ENCODE measurements around the gene NUP54.

Gene NUP54, protein sequence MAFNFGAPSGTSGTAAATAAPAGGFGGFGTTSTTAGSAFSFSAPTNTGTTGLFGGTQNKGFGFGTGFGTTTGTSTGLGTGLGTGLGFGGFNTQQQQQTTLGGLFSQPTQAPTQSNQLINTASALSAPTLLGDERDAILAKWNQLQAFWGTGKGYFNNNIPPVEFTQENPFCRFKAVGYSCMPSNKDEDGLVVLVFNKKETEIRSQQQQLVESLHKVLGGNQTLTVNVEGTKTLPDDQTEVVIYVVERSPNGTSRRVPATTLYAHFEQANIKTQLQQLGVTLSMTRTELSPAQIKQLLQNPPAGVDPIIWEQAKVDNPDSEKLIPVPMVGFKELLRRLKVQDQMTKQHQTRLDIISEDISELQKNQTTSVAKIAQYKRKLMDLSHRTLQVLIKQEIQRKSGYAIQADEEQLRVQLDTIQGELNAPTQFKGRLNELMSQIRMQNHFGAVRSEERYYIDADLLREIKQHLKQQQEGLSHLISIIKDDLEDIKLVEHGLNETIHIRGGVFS
- 59.9 to 87.2 reads per million in 2 experiments for total RNA-seq

DNA sequence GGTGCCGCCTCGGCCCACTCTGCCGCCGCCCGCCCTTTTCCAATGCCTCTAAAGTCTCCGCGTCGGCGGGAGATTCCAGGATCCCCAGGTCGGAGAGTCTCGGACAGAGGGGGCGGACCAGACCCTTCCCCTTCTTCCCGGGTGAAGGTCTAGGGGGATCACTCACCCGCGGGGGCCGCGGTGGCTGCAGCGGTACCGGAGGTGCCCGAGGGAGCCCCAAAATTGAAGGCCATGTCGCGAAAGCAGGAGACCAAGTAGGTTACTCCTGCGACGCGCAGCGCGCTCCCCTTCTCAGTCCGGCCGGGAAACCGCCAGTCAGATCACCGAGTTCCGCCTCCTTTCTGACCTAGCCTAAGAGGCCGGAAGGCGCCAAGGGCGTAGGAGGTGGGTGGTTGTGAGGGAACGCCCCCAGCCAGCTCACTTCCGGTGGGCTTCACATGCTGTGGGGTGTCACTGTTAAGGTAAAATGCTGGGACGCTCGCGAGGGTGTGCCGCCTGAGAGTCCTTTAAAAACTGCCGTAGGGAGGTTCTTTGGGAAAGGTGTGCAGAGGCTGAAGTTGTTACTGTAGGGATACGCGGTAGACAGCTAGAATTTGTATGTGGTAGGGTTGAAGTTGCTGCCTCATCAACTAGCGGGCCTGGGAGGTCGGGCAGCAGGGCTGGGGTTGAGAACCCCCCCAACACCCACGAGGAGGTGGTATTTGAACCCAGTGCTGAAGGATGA is at the start of gene NUP54:
TSS of gene NUP54 (minus strand) at position 256 of the 724 bp plus-strand sequence. CDS start at position 233, 23 bp downstream.
- peak; percentile 90 for DNase-seq (ENCODE audit: low read depth)

DNA sequence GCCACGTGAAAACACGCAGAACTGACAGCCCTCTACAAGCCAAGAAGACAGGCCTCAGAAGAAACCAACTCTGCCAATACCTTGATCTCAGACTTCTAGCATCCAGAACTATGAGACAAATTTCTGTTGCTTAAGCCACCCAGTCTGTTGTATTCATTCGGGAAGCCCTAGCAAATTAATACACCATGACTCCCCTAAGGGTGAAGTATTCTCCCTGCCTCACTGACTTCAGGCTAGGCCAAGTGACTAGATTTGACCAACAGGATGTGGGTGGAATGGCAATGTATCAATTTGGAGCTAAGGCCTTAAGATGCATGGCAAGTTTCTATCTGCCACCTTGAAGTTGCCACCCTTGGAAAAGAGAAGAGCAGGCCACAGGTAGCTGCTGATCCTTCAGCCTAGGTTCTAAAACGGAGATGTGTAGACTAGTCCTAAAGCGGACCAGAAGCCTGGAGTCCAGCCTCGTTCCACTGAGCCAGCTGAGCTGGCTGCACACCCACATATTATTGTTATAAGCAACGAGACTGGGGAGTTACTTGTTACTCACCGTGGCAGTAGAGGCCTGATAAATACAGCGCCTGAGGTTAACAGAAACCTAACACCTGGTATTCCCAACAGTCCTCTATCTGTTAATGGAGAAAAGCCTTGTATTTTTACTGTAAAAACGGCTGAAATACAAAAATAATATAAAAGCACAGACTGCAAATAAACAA is 49.0 kb upstream of the NUP54 start:
- DNase-seq (ENCODE audit: low read depth) = no peak

DNA sequence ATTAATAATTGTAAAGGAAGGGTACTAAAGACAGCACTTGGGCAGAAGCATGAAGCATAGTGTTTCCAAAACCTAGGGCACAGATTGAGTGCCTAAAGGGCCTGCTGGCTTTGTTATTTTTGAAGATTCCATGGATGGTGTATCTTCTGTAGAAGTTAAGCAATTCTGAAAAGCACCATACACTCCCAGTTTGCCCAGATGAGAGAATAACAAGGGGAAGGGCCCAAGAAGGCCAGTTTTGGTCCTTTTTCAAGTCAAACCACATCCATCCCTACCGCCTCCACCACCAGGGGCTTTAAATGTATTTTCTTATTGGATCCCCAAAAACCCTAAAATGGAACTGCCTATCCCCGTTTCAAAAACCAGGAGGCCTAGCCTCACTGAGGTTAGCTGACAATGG is 48.2 kb upstream of the NUP54 start:
- DNase-seq (ENCODE audit: low read depth) = no peak

DNA sequence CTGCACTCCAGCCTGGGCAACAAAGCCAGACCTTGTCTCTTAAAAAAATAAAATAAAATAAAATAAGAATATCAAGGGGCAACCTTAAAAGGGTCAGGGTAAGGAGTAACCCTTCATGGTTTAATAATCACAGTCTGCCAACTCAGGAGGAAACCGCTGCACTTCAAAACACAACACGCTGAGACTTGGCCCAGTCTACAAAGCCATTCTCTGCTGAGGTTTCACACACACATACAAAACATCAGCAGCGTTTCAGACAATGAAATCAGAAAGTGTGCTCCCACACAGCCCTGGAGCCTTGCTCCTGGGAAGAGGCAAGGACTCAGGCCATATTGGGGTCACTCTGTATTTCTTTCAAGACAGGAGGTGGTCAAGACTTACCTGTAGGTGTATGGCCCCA is 47.1 kb upstream of the NUP54 start:
- DNase-seq (ENCODE audit: low read depth) = no peak

DNA sequence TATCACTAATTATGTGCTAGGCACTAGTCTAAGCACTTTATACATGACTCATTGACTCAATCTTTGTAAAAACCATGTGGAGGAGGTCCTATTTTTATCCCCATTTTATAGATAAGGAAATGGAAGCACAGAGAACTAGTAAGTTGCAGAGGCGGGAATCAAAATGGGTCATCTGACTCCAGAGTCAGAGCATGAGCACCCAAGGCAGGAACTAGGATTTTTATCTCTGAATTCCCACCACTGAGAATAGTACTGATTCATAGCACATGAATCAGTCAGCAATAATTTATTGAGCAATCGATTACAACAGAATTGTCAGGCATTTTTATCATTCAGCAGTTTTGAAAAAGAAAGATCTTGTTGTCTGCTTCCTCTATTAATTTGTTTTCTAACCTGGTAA is 46.1 kb upstream of the NUP54 start:
- DNase-seq (ENCODE audit: low read depth) = no peak

DNA sequence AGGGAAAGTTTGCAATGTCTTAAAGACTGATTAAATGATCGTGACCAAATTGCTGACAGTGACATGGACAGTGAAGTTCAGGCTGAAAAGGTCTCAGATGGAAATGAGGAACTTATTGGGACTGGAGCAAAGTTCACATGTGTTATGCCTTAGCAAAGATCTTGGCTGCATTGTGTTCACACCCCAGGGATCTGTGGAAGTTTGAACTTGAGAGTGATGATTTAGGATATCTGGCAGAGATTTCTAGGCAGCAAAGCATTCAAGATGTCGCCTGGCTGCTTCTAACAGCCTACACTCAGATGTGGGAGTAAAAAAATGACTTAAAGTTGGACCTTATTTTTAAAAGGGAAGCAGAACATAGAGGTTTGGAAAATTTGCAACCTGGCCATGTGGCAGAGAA is 44.0 kb upstream of the NUP54 start:
- no peak for DNase-seq (ENCODE audit: low read depth)

DNA sequence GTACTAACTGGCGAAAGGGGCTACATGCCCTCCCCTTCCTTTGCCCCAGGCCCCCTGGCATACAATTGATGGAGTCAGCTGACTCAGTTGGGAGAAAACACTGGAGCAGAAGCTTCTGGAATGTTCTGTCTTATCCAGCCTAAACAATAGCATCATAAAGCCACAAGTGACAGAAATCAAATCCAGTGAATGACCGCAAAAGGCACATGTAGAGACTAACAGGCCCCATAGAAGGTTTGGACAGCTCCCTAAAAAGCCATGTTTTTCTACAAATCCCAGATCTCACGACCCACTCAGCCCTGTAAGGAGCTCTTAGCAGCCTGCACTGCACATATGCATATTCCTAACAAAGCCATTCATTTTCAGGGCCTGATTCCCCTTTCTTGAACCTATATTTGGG is 40.4 kb upstream of the NUP54 start:
- no peak for DNase-seq (ENCODE audit: low read depth)

DNA sequence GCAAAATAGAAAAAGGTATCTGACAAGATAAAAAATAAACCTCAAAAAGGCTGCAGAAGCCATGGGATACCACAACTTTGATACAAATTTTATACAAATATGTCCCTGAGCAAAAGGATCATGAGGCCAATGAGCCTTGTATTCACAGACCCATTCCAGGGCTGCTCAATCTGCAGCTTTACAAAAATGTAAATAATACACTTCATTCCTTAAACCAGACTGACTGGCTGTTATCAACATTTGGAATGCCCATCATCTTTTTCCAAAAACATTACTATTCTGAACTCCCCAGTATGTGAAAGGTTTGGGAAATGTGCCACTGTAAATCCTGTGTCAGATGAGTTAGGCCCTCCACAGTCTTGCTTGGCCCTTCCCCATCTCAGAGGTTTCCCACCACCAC is 40.0 kb upstream of the NUP54 start:
- no peak for DNase-seq (ENCODE audit: low read depth)

DNA sequence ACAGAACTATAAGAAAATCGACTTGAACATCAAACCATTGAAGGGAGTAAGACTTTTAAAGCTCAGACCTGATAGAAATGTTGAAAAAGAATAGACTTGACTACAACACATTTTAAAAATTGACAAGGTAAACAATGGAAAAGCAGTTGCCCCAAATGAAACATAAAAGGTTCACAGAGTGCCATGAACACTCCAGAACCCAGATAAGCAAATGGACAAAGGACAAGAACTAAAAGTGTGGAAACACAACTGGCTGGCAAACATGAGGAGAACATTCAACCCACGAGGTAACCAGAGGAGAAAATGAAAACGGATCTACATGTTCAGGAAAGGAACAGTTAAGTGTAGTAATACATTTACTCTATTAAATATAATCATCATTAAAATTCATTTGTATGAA is 39.0 kb upstream of the NUP54 start:
- DNase-seq (ENCODE audit: low read depth) = no peak

DNA sequence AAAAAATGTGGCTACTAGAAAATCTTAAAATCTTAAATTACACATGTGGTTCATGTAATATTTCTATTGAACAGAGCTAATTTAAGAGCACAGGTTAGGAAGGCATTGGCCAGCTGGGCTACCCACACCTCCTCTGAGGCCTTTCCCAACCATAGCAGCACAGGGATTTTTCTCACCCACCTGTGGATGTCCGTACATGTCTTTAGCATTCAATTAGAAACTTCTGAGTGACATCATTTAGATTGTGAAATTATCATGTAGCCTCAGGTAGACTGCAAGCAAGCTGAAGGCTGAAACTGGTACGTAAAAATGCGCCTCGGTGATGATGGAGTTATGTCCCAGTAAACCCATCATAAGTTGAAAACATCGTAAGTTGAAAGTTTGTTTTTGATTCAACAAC is 34.3 kb upstream of the NUP54 start:
- DNase-seq (ENCODE audit: low read depth) = no peak

DNA sequence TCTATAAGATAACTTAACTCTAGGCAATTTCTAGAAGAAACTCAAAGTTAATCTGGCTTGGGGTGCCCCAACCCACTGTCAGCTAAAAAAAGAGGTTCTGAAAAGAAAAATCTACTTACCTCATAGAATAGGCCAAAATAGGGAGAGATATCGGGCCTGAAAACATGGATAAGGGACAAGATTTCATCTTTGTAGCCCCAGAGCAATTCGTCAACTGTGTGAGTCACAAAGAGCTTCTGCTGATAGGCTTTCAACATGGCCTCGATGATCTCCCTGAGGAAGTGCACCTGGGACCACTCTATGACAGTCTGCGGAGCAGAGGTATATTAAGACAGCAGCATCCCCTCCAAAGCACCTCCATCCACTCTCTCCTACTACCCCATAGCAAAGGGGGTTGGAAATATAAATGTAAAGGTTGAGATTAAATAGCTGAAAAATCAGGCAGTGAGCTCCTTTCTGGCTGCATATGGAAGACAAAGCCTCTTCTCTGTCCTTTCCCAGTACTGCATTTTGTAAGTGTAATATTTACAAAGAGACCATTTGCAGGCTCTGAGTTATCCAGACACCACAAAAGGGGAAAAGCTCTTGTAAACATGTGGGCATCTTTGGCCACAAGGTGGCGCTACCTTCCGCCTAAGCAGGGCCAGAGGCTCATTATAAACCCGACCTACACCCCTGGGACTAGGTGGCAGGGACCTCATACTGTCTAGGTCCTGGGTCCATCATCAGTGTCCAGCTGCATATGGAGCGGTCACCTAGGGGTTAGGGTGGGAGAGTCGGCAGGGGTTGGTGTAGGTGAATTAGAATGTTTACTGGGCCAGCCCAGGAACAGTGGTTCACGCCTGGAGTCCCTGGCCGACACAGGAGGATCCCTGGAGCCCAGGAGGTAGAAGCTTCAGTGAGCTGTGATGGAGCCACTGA is 31.5 kb upstream of the NUP54 start:
- DNase-seq (ENCODE audit: low read depth) = peak; percentile 71

DNA sequence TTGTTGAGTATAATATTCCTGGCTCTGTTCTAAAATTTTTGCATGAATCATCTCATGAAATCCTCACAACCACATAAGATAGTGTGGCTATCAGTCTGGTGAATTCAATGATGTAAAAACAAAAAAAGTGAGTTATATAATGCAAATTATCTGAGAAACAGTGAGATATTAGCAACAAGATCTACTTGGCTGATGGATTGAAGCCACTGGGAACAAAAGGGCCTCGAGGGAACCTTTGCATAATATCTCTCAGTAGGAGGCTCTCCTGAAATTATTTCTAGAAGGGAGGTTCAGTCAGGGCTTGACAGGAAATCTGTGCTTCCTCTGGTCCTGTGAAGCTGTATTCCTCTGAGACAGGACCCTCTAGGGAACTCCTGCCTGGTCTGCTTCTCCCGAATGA is 30.1 kb upstream of the NUP54 start:
- DNase-seq (ENCODE audit: low read depth) = no peak

DNA sequence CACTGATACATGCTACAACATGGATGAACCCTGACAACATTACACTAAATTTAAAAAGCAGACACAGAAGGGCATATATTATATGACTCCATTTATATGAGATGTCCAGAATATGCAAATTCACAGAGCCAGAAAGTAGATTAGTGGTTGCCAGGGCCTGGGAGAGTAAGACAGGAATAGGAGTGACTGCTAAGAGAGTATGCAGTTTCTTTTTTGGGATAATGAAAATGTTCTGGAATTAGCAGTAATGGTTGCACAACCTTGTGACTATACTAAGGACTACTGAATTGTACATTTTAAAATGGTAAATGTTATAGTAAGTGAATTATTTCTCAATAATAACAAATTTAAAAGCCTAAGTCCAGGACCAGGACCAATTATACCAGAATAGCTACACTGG is 29.5 kb upstream of the NUP54 start:
- no peak for DNase-seq (ENCODE audit: low read depth)

DNA sequence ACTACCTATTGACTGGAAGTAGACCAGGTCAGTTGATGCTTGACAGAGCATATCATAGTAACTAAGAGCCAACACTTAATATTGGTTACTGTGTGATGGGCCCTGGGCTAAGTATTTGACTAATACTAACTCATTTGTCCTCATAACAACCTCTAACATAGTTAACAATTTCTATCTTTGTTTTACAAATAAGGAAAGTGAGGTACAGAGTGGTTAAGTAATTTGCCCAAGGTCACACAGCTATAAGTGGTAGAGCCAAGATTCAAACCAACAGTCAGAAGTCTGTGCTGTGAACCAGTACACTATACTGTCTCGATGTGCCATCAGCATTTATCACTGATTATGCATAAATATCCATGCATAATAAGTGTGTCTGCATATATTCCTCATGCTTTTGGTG is 27.1 kb upstream of the NUP54 start:
- DNase-seq (ENCODE audit: low read depth) = no peak

DNA sequence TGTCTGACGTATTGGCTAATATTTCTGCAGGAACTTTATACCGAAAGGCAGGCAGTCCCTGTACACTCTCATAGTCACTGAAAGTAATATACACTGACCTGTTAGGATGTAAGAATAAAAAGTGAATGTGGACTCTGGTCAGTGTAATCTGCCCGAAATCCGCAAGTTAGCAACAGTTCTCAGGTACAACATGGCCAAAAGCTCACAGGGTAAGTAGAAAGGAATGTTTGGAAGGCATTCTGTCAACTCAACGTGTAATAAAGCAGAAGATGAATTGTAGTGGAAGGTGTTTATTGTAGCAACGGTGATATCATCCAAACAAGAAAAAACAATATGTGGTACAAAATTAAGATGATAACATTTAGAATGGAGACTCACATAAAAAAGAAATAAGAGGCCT is 26.0 kb upstream of the NUP54 start:
- DNase-seq (ENCODE audit: low read depth) = no peak

DNA sequence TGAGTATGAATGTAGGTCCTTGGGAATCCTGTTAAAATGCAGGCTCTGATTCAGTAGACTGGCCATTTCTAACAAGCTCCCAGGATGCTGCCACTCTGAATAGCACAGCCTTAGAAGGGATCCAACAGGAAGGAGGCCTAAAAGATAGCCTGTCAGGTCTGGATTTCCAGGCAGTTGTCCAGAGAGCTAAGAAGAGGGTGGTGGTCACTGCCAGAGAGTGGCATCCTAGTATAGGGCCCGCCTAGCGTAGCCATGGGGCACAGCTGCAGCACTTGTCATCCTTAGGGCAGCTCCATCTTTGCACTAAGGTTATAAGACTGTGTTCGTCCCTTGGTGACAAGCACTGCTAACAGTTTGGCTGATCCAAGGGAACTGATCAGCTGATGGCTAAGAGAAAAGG is 20.5 kb upstream of the NUP54 start:
- no peak for DNase-seq (ENCODE audit: low read depth)

DNA sequence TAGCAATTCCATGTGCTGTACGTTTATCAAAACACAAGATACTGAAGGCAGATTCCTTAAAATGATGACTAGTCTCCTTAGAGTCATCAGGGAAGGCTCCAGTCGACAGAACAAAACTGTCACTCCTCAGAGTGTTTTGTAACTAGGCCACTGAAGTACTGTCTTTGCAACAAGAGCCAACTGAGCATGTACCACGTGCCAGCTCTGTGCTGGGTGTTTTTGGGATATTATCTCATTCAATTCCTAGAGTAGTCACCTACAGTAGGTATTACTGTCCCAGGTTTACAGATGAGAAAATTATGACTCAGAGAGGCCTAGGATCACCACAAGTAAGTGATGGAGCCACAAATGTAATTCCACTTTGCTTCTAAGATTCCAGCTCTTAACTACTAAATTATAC is 18.3 kb upstream of the NUP54 start:
- no peak for DNase-seq (ENCODE audit: low read depth)

DNA sequence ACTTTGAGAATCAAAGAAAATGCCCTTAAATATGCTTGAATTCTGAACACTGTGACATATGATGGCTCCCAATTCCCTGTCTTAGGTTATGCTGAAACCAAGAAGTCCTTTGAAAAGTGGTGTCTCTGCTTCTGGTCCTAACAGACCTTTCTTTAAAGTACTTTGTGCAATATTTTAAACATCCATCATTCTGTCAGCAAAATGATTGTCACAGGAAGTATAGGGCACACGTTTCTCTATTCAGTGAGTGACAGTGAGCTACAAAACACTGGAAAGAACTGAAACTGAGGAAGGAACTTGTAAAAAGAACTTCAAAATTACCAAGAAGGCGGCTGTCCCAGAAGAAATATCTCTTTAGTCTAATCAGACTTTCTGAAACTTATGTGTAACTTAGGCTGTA is 12.2 kb upstream of the NUP54 start:
- DNase-seq (ENCODE audit: low read depth) = no peak

DNA sequence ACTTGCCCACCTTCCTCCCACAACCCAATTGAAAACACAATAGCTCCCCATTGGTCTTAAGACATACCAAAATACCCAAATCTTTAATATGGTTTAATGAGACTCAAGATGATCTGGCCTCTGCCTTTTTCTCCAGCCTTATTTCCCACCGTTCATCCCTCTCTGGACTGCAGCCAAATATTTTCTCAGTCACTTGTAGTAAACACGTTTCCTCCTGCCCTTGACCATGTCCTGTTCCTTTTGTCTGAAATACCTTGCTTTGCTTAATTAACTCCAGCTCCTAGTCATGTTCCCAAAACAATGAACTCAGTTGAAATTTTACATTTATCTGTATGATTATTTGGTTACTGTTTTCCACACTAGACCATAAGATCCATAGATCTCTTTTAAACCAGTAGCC is 8.4 kb upstream of the NUP54 start:
- no peak for DNase-seq (ENCODE audit: low read depth)

DNA sequence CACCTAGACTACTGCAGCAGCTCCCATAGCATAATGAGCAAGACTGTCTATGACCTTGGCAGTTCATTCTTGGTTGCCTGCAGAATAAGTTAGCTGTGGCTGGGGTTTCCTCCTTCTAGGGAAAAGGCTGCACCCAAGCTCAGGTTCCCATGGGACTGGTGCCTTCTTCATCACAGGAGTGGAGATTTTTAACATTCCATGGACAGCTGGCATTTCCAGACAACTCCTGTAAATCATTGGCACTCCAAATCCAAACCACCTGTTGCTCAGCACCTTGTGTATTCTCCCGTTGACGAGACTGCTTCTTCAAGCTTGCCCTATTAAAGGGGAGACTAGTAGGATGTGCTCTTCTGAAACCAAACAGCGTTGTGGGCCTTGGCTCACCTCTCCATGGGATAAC is 7.8 kb upstream of the NUP54 start:
- DNase-seq (ENCODE audit: low read depth) = no peak

DNA sequence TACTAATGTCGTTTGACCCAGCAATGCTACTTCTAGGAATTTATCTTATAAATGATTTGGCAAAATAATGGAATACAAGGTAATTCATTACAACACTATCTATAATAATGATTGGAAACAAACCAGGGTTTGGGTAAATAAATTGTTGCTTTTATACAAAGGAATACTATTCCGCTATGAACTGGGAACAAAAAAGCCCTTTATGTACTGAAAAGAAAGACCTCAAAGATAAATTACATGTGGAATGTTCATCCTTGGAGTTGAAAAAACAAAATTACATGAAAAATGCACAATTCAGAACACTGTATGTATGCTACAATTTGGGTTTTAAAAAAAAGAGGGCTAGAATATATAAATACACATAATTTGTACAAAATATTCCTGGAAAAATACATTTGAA is 5.2 kb upstream of the NUP54 start:
- no peak for DNase-seq (ENCODE audit: low read depth)

Measured in T follicular helper cell (primary cell).